Parathyroid adenoma (tissue), 2 donors: ENCODE data around the gene PLCXD3.
"Not testable (repeated sequence)": the region's sequence is repeated elsewhere in the genome, so short reads cannot be mapped to it uniquely, and the experiment has no call there.

ENCODE experiments used
- H2AFZ ChIP-seq: fragments of 300-600 bp; sonication (generic); one replicate; pipeline ENCODE4 v1.7.0; 2017; ENCODE audit warnings: antibody characterized with exemption, mild to moderate bottlenecking
- H3K27ac ChIP-seq: fragments of 300-600 bp; sonication (generic); one replicate; pipeline ENCODE4 v1.7.0; 2017
- H3K27me3 ChIP-seq: fragments of 300-600 bp; sonication (generic); one replicate; pipeline ENCODE4 v1.7.0; 2017; ENCODE audit warnings: low read length; ENCODE audit not compliant: control insufficient read depth, insufficient read depth
- H3K36me3 ChIP-seq: fragments of 300-600 bp; sonication (generic); one replicate; pipeline ENCODE4 v1.7.0; 2017; ENCODE audit warnings: low read length; ENCODE audit not compliant: control insufficient read depth, insufficient read depth
- H3K4me1 ChIP-seq: fragments of 300-600 bp; sonication (generic); one replicate; pipeline ENCODE4 v1.7.0; 2017; ENCODE audit warnings: control low read depth
- H3K4me2 ChIP-seq: fragments of 300-600 bp; sonication (generic); one replicate; pipeline ENCODE4 v1.7.0; 2017; ENCODE audit warnings: low read length
- H3K4me3 ChIP-seq: fragments of 300-600 bp; sonication (generic); one replicate; pipeline ENCODE4 v1.7.0; 2017; ENCODE audit warnings: low read depth, low read length
- H3K79me2 ChIP-seq: fragments of 300-600 bp; sonication (generic); one replicate; pipeline ENCODE4 v1.7.0; 2017; ENCODE audit warnings: control low read depth
- H3K9ac ChIP-seq: fragments of 300-600 bp; sonication (generic); one replicate; pipeline ENCODE4 v1.7.0; 2017; ENCODE audit warnings: mild to moderate bottlenecking
- H3K9me3 ChIP-seq: fragments of 300-600 bp; sonication (generic); one replicate; pipeline ENCODE4 v1.7.0; 2017; ENCODE audit warnings: low read length; ENCODE audit not compliant: control insufficient read depth
- CTCF ChIP-seq: fragments of 300-600 bp; sonication (generic); IDR thresholded peaks from one replicate; pipeline ENCODE4 v1.7.0; 2017; ENCODE audit warnings: antibody characterized with exemption, mild to moderate bottlenecking
- donor health status: primary hyperparathyroidism.

Gene PLCXD3

GRCh38 chr5:41334758-41335157, 175.6 kb downstream of the PLCXD3 start:
- Histone ChIP-seq H3K36me3 (no peaks in the 10 kb centered on the region), H3K4me3 (no peak overlapping the region), H3K79me2 (no peaks in the 10 kb centered on the region), H2AFZ (no peak overlapping the region), H3K27ac (no peak overlapping the region), H3K27me3 (no peaks in the 10 kb centered on the region), H3K9me3 (no peaks in the 10 kb centered on the region), H3K4me2 (no peak overlapping the region), H3K9ac (no peak overlapping the region), H3K4me1 (no peaks in the 10 kb centered on the region)
- no peak for TF ChIP-seq CTCF

- Histone ChIP-seq H3K36me3 (no peaks in the 10 kb centered on the region), H3K9ac (no peak overlapping the region), H3K79me2 (no peaks in the 10 kb centered on the region), H3K4me3 (no peak overlapping the region), H3K4me2 (no peak overlapping the region), H3K27me3 (no peaks in the 10 kb centered on the region), H3K27ac (no peak overlapping the region), H2AFZ (no peak overlapping the region), H3K4me1 (no peaks in the 10 kb centered on the region), H3K9me3 (no peaks in the 10 kb centered on the region)
- TF ChIP-seq CTCF = no peak
Observed at GRCh38 chr5:41334221-41334620, 176.2 kb downstream of the PLCXD3 start.

DNA sequence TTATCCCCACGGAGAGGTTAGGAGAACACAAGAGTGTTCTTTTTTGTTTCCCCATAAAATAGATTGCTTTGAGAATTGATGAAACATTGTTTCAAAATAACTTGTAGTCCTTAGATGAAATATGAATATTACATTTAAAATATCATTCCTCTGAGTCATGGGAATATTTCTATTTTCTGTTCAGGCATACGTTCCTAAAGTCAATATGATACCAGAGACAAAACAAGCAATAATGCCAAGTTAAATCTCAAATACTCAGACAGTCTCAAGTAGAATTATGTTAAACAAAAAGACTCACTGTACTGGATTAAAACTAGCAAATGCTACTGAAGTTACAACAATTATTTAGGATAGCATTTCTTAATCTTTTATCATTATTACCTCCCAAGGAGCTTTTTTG, 185.3 kb downstream of the PLCXD3 start:
- no peak overlapping the region for H3K4me3 ChIP-seq
- no peaks in the 10 kb centered on the region for H3K36me3 ChIP-seq
- H3K4me2 ChIP-seq = no peak overlapping the region
- no peaks in the 10 kb centered on the region for H3K4me1 ChIP-seq
- no peaks in the 10 kb centered on the region for H3K79me2 ChIP-seq
- TF ChIP-seq CTCF = no peak
- no peak overlapping the region for H2AFZ ChIP-seq
- H3K27me3 ChIP-seq = no peaks in the 10 kb centered on the region
- no peaks in the 10 kb centered on the region for H3K9me3 ChIP-seq
- no peak overlapping the region for H3K9ac ChIP-seq
- no peak overlapping the region for H3K27ac ChIP-seq

DNA sequence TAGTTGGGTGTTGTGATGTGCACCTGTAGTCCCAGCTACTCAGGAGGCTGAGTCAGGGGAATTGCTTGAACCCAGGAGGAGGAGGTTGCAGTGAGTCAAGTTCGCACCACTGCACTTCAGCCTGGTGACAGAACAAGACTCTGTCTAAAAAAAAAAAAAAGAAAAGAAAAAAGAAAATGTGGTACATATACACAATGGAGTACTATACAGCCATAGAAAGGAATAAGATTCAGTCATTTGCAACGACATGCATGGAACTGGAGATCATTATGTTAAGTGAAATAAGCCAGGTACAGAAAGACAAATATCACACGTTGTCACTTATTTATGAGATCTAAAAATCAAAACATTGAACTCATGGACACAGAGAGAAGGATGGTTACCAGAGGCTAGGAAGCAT, 187.6 kb downstream of the PLCXD3 start:
- H3K9ac ChIP-seq, H3K9me3 ChIP-seq, H3K4me1 ChIP-seq, H3K27me3 ChIP-seq, H3K36me3 ChIP-seq, H3K4me2 ChIP-seq, H3K4me3 ChIP-seq, H3K79me2 ChIP-seq, H3K27ac ChIP-seq, H2AFZ ChIP-seq: not testable (repeated sequence)

DNA sequence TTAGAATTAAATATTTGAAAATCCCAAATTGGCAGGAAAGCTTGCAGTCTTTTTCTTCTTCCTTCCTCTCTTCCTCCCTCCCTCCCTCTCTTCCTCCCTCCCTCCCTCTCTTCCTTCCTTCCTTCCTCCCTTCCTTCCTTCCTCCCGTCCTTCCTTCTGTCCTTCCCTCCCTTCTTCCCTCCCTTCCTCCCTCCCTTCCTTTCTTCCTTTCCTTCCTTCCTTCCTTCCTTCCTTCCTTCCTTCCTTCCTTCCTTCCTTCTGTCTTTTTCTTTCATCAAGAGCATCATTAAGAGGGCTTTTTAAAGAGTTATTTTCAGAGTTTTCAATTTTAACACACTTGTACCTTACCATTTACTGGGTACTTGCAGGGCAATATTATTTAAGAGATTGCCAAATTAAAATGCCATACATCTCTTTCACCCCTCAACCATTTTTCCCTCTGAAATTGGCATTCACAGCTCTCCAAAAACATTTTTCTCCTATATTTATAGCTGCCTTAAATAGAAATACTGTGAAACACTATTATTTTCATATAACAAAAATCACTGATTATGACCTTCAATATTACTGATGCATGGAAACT, 197.8 kb downstream of the PLCXD3 start:
- no peaks in the 10 kb centered on the region for H3K27me3 ChIP-seq
- H2AFZ ChIP-seq = no peak overlapping the region
- no peak for TF ChIP-seq CTCF
- no peaks in the 10 kb centered on the region for H3K79me2 ChIP-seq
- H3K9me3 ChIP-seq = no peaks in the 10 kb centered on the region
- H3K4me3 ChIP-seq = no peak overlapping the region
- no peak overlapping the region for H3K27ac ChIP-seq
- H3K36me3 ChIP-seq = no peaks in the 10 kb centered on the region
- no peaks in the 10 kb centered on the region for H3K4me1 ChIP-seq
- no peak overlapping the region for H3K9ac ChIP-seq
- H3K4me2 ChIP-seq = no peak overlapping the region
